ENCODE data around the gene FGF3.

FGF3 gene

GRCh38 chr11:69811431-69811830, 7.8 kb downstream of the FGF3 start:
- no peaks in the 10 kb centered on the region for H3K36me3 Mint-ChIP-seq
- DNase-seq: no peak
- peaks cover 48 to 58% of the 10 kb centered on the region in 2 donors for H3K27me3 Mint-ChIP-seq
- no peak overlapping the region for H3K4me3 Mint-ChIP-seq
- ATAC-seq (replicated peaks): no peak
- no peaks in the 10 kb centered on the region for H3K4me1 Mint-ChIP-seq
- H3K27ac Mint-ChIP-seq: no peak overlapping the region
- peaks cover 0 to 5% of the 10 kb centered on the region in 2 donors for H3K9me3 Mint-ChIP-seq

GRCh38 chr11:69810289-69811118, 8.7 kb downstream of the FGF3 start:
- Mint-ChIP-seq H3K4me3 (no peak overlapping the region), H3K9me3 (peaks cover 0 to 5% of the 10 kb centered on the region in 2 donors), H3K27me3 (peaks cover 39 to 49% of the 10 kb centered on the region in 2 donors), H3K4me1 (no peaks in the 10 kb centered on the region), H3K36me3 (no peaks in the 10 kb centered on the region), H3K27ac (no peak overlapping the region)
- no peak for ATAC-seq (replicated peaks)
- DNase-seq: no peak

GRCh38 chr11:69808667-69809086, 10.5 kb downstream of the FGF3 start:
- no peaks in the 10 kb centered on the region for H3K36me3 Mint-ChIP-seq
- H3K4me1 Mint-ChIP-seq: no peaks in the 10 kb centered on the region
- no peaks in the 10 kb centered on the region for H3K9me3 Mint-ChIP-seq
- DNase-seq: no peak
- no peak overlapping the region for H3K4me3 Mint-ChIP-seq
- no peak for ATAC-seq (replicated peaks)
- H3K27ac Mint-ChIP-seq: no peak overlapping the region
- H3K27me3 Mint-ChIP-seq: peaks cover 23 to 36% of the 10 kb centered on the region in 2 donors

- ATAC-seq (replicated peaks): no peak
These were observed 12.0 kb downstream of the FGF3 start for GRCh38 chr11:69807106-69807815.

GRCh38 chr11:69804769-69805508, 14.3 kb downstream of the FGF3 start:
- peaks cover 10 to 15% of the 10 kb centered on the region in 2 donors for H3K27me3 Mint-ChIP-seq
- no peak overlapping the region for H3K4me3 Mint-ChIP-seq
- H3K27ac Mint-ChIP-seq: no peak overlapping the region
- ATAC-seq (replicated peaks): no peak
- no peaks in the 10 kb centered on the region for H3K4me1 Mint-ChIP-seq
- DNase-seq: no peak
- H3K9me3 Mint-ChIP-seq: no peaks in the 10 kb centered on the region
- no peaks in the 10 kb centered on the region for H3K36me3 Mint-ChIP-seq

More at GRCh38 chr11:69807106-69807815, 12.0 kb downstream of the FGF3 start:
- DNase-seq: no peak
- peaks cover 9 to 26% of the 10 kb centered on the region in 2 donors for H3K27me3 Mint-ChIP-seq
- no peak overlapping the region for H3K27ac Mint-ChIP-seq
- no peak overlapping the region for H3K4me3 Mint-ChIP-seq
- H3K4me1 Mint-ChIP-seq: no peaks in the 10 kb centered on the region
- H3K9me3 Mint-ChIP-seq: no peaks in the 10 kb centered on the region
- H3K36me3 Mint-ChIP-seq: no peaks in the 10 kb centered on the region

GRCh38 chr11:69803604-69804218, 15.5 kb downstream of the FGF3 start:
- Mint-ChIP-seq H3K36me3 (no peaks in the 10 kb centered on the region), H3K27me3 (peaks cover 5 to 15% of the 10 kb centered on the region in 2 donors), H3K4me1 (no peaks in the 10 kb centered on the region), H3K9me3 (no peaks in the 10 kb centered on the region), H3K27ac (no peak overlapping the region), H3K4me3 (no peak overlapping the region)
- ATAC-seq (replicated peaks) (no peak), DNase-seq (no peak)

GRCh38 chr11:69803022-69803421, 16.2 kb downstream of the FGF3 start:
- Mint-ChIP-seq H3K4me1 (no peaks in the 10 kb centered on the region), H3K27me3 (peaks cover 5 to 8% of the 10 kb centered on the region in 2 donors)

GRCh38 chr11:69802590-69802989, 16.6 kb downstream of the FGF3 start:
- Mint-ChIP-seq H3K4me3 (no peak overlapping the region), H3K9me3 (no peaks in the 10 kb centered on the region), H3K36me3 (no peaks in the 10 kb centered on the region), H3K4me1 (no peaks in the 10 kb centered on the region), H3K27ac (no peak overlapping the region), H3K27me3 (peaks cover 3 to 5% of the 10 kb centered on the region in 2 donors)
- DNase-seq: no peak
- ATAC-seq (replicated peaks): no peak

More at GRCh38 chr11:69803022-69803421, 16.2 kb downstream of the FGF3 start:
- H3K27ac Mint-ChIP-seq: no peak overlapping the region
- H3K9me3 Mint-ChIP-seq: no peaks in the 10 kb centered on the region
- no peak for ATAC-seq (replicated peaks)
- no peaks in the 10 kb centered on the region for H3K36me3 Mint-ChIP-seq
- no peak overlapping the region for H3K4me3 Mint-ChIP-seq
- no peak for DNase-seq

GRCh38 chr11:69801513-69802335, 17.5 kb downstream of the FGF3 start:
- Mint-ChIP-seq H3K36me3 (no peaks in the 10 kb centered on the region), H3K27ac (no peak overlapping the region), H3K4me1 (no peaks in the 10 kb centered on the region), H3K27me3 (peaks cover 5 to 6% of the 10 kb centered on the region in 2 donors), H3K9me3 (no peaks in the 10 kb centered on the region), H3K4me3 (no peak overlapping the region)
- peak in 1 of 2 donors; percentile 48 for ATAC-seq (replicated peaks)
- no peak for DNase-seq

GRCh38 chr11:69800278-69800677, 18.9 kb downstream of the FGF3 start:
- ATAC-seq (replicated peaks) (no peak), DNase-seq (no peak)
- no peak overlapping the region for H3K4me3 Mint-ChIP-seq
- no peaks in the 10 kb centered on the region for H3K4me1 Mint-ChIP-seq
- peaks cover 5 to 6% of the 10 kb centered on the region in 2 donors for H3K27me3 Mint-ChIP-seq
- H3K27ac Mint-ChIP-seq: no peak overlapping the region
- no peaks in the 10 kb centered on the region for H3K9me3 Mint-ChIP-seq
- H3K36me3 Mint-ChIP-seq: no peaks in the 10 kb centered on the region

GRCh38 chr11:69799582-69799981, 19.6 kb downstream of the FGF3 start:
- no peak overlapping the region for H3K27ac Mint-ChIP-seq
- DNase-seq (no peak), ATAC-seq (replicated peaks) (peak; percentile 39 to 52)
- peaks cover 5 to 6% of the 10 kb centered on the region in 2 donors for H3K27me3 Mint-ChIP-seq
- H3K4me3 Mint-ChIP-seq: no peak overlapping the region
- no peaks in the 10 kb centered on the region for H3K36me3 Mint-ChIP-seq
- H3K9me3 Mint-ChIP-seq: no peaks in the 10 kb centered on the region
- H3K4me1 Mint-ChIP-seq: no peaks in the 10 kb centered on the region

- no peaks in the 10 kb centered on the region for H3K4me1 Mint-ChIP-seq
- H3K27me3 Mint-ChIP-seq: peaks cover 5 to 6% of the 10 kb centered on the region in 2 donors
- no peaks in the 10 kb centered on the region for H3K36me3 Mint-ChIP-seq
- H3K27ac Mint-ChIP-seq: no peak overlapping the region
- no peak overlapping the region for H3K4me3 Mint-ChIP-seq
- H3K9me3 Mint-ChIP-seq: no peaks in the 10 kb centered on the region
- ATAC-seq (replicated peaks): no peak
- DNase-seq: no peak
These were observed 20.1 kb downstream of the FGF3 start for GRCh38 chr11:69799097-69799496.

- ATAC-seq (replicated peaks) (no peak), DNase-seq (no peak)
- Mint-ChIP-seq H3K9me3 (no peaks in the 10 kb centered on the region), H3K4me3 (no peak overlapping the region), H3K27me3 (peaks cover 5 to 10% of the 10 kb centered on the region in 2 donors), H3K36me3 (no peaks in the 10 kb centered on the region), H3K27ac (no peak overlapping the region), H3K4me1 (no peaks in the 10 kb centered on the region)
These were observed 21.3 kb downstream of the FGF3 start for GRCh38 chr11:69797737-69798528.

Measured in stimulated activated naive B cell treated with anti-CD40 and anti-IgM and Interleukin-4, amounts not matched to agents 10 μg/mL and 1 μg/mL and 100 μg/mL, for 72 hours (primary cell).